ENCODE results near the gene SMPDL3B.

The SMPDL3B gene

DNA sequence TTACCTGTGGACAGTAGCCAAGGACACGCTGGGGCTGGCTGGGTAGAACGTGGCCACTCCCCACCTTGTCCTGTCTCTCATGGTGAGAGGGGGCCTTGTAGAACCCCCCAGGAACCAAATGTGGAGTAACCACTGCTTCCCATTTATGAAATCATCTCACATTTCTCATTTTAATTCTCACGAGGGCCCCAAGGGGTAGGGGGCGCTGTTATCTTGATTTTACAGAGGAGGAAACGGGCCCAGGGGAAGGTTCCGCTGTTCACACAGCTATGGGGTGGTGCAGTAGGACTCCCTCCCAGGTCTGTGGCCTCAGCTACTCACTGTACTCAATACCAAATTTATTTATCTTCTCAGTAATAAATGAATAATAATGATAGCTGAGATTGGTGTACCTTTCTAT lies 5.5 kb downstream of the SMPDL3B start:
- DNase-seq (ENCODE audit: extremely low read depth in 1 of 2, low read depth in 1 of 2) = peak in 1 of 2 donors; percentile 65

DNA sequence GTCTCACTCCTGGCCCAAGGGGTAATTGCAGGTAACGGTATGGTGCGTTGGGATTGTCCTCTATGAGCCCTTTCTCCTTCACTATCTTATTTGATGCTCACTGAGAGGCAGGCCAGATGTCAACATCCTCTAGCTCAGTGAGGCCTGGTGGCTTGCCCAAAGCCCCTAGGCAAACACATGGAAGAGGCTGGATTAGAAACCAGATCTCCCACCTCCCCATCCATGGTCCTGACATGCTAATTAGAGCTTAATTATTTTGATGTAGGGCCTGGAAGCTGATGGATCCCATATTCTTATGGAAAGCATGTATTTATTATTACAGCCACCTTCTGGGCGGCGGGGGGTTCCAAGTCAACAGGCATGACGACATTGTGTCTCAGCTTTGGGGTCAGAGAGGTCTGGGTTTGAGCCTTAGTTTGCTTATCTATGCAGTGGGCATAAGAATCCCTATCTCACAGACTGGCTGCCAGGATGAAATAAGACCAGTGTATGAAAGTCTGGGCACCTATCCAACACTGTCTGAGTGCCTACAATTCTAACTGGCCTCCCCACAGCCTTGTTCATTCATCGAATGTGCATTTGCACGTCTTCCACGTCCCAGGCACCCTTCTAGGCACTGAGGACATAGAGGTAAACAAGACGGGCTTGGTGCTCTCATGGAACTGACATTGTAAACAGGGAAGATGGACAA lies 6.2 kb downstream of the SMPDL3B start:
- no peak for DNase-seq (ENCODE audit: extremely low read depth in 1 of 2, low read depth in 1 of 2)

GRCh38 chr1:27941671-27942540 lies 7.1 kb downstream of the SMPDL3B start:
- DNase-seq (ENCODE audit: extremely low read depth in 1 of 2, low read depth in 1 of 2) = no peak

GRCh38 chr1:27945020-27945419 lies 10.2 kb downstream of the SMPDL3B start:
- DNase-seq (ENCODE audit: extremely low read depth in 1 of 2, low read depth in 1 of 2) = no peak

DNA sequence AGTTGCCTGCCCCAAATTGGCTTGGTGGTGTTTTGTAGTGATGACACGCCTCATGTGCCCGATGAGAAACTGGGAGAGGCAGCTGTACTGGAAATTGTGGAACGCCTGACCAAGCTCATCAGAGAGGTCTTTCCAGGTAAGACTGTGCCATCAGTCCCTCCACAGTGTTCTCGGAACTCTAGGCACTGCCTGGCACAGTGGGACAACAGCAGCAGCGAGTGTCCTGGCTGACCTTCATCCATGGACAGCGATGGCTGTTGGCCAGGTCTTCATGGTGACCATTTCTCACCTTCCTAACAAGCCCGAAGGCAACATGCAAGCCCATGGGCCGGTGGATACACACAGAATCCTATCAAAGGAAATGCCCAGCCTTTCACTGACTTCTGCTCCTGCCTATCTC lies 14.2 kb downstream of the SMPDL3B start:
- DNase-seq (ENCODE audit: extremely low read depth in 1 of 2, low read depth in 1 of 2) = no peak

DNA sequence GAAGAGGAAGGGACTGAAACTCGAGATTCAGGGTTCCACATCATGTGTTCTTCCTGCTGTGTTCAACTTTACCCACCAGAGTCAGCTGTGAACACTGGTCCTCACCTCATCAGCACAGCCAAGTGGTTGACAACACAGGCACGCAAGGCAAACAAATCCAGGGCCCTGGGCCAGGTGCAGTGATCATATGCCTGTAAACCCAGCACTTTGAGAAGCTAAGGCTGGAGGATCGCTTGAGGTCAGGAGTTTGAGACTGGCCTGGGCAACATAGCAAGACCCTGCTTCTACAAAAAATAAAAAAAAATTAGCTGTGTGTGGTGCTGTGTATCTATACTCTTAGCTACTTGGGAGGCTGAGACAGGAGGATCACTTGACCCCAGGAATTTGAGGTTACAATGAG lies 16.6 kb downstream of the SMPDL3B start:
- DNase-seq (ENCODE audit: extremely low read depth in 1 of 2, low read depth in 1 of 2) = no peak

GRCh38 chr1:27952147-27952546 lies 17.3 kb downstream of the SMPDL3B start:
- no peak for DNase-seq (ENCODE audit: extremely low read depth in 1 of 2, low read depth in 1 of 2)

- DNase-seq (ENCODE audit: extremely low read depth in 1 of 2, low read depth in 1 of 2) = no peak
Observed at GRCh38 chr1:27954186-27954585, 19.4 kb downstream of the SMPDL3B start.

DNA sequence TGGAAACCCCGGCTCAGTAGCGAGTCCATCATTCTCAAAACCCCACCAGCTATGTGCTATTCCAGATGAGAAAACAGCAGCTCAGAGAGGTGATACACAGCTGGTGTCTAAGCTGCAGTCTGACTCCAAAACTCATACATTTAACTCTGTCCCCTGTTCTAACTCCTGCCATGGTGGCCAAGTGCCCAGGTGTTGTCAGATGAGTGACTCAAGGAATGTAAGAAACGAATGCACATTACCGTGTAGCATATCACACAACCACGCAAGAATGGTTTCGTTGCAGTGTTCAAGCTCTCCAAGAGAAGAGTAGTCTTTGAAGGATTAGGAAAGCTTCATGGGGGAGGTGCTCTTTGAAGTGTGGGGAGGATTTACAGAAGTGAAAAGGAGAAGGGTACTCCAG lies 20.3 kb downstream of the SMPDL3B start:
- no peak for DNase-seq (ENCODE audit: extremely low read depth in 1 of 2, low read depth in 1 of 2)

DNA sequence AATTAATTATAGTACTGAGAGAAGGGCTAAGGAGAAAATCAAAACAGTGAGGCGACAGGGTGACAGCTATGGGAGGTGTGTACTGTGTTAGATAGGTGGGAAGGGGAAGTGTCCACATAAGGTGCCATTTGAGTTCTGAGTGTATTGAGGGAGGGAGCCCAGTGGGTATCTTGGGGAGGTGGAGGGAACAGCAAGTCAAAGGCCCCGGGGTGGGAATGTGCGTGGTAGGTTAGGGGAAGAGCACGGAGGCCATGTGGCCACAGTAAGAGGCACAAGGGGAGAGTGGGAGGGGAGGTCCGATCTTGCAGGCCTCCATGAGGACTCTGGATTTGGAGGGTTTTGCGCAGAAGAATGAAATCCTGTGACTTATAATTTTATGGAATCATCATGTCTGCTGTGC lies 22.0 kb downstream of the SMPDL3B start:
- DNase-seq (ENCODE audit: extremely low read depth in 1 of 2, low read depth in 1 of 2) = no peak

- DNase-seq (ENCODE audit: extremely low read depth in 1 of 2, low read depth in 1 of 2) = no peak
Observed at GRCh38 chr1:27957655-27958054, 22.9 kb downstream of the SMPDL3B start.

DNA sequence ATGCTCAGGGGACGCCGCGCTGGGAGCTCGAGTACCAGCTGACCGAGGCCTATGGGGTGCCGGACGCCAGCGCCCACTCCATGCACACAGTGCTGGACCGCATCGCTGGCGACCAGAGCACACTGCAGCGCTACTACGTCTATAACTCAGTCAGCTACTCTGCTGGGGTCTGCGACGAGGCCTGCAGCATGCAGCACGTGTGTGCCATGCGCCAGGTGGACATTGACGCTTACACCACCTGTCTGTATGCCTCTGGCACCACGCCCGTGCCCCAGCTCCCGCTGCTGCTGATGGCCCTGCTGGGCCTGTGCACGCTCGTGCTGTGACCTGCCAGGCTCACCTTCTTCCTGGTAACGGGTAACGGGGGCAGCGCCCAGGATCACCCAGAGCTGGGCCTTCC lies 23.7 kb downstream of the SMPDL3B start:
- DNase-seq (ENCODE audit: extremely low read depth in 1 of 2, low read depth in 1 of 2) = no peak

DNA sequence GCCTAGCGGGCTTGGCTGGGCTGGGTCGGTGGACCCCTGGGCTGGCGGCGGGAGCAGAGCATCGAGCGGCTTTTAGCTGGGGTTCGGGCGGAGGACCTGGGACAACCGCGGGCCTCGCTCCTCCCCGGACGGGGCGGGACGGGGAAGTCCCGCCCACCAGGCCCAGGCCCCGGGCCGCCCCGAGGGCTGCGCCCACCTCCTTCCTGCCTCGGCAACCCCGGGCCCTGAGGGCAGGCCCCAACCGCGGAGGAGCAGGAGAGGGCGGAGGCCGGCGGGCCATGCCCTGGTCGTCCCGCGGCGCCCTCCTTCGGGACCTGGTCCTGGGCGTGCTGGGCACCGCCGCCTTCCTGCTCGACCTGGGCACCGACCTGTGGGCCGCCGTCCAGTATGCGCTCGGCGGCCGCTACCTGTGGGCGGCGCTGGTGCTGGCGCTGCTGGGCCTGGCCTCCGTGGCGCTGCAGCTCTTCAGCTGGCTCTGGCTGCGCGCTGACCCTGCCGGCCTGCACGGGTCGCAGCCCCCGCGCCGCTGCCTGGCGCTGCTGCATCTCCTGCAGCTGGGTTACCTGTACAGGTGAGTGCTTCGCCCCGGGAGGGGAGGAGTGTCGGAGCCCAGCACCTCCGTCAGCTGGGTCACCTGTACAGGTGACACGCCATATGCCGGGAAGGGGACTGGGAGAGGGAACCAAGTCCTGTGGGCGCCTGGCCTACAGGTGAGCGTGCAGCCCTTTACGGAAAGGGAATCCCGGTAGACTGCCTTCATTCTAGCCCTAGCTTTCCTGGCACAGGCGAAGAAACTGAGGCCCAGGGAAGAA lies 25.2 kb downstream of the SMPDL3B start, which contains the start of gene XKR8:
Gene XKR8, plus strand, starts transcription at position 182 of the 812 bp plus-strand sequence. Its CDS starts 97 bp downstream, at position 279.
- peak; percentile 65 to 66 for DNase-seq (ENCODE audit: extremely low read depth in 1 of 2, low read depth in 1 of 2)

DNA sequence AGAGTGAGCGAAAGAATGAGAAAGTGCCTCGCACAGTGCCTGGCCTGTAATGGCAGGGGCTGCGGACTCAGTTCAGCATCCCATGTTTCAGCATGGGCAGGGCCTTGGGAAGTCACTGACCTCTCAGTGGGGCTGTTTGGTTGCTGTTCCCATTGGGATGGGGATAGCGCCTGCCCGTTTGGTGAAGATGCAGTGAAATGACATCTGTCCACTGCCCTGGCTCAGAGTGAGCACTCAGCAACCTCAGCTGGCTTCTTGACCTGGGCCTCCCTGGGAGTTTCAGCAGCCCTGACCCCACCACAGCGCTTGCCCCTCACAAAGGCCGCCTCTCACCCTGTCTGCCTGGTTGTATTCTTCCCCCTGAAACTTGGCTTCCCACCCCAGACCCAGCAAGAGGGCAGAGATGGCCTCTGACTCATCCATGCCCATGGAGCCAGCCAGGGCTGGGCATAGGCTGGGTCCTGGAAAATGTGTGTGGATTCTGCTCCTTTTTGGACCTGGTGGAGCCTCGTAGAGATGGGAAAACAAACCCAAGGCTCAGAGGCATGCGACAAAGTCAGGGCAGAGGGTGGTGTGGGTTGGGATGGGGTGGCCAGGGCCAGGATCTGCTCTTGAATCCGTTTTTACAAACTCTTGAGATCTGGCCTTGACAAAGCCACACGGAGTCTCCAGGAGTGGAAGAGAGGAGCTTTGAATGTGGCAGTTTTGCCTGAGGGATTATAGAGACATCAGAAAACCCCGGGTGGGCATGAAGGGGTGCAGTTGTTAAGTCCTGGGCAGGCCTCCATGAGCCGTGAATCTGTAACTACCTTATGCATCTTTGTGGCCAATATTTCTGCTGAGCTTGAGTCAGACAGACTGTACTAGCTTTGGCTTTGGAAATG lies 26.2 kb downstream of the SMPDL3B start:
- no peak for DNase-seq (ENCODE audit: extremely low read depth in 1 of 2, low read depth in 1 of 2)

DNA sequence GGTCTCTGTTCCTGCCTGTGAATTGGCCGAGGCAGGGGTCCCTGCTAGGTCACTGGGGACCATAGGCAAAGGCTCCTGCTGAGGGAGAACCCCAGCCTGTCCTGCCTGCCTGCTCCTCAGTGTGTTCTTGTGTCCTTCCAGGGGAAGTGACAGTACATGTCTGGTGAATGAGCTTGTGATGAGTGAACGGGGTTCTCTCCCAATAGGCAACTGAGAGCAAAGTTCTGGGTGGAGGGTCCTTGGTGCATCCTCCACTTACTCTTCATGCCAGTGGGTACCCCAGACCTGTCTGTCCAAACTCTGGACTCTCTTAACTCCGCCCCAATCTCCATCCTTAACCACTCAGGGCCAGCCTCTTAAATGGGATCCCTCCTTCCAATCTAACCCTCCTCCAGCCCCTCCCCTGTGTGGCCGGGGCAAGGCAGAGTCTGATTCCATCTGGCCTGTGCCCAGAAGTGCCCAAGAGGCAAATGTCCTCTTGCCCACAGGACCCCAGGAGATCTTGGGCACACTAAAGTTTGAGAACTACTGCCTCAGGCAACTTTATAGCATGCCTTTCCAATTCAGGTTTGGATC lies 26.9 kb downstream of the SMPDL3B start:
- no peak for DNase-seq (ENCODE audit: extremely low read depth in 1 of 2, low read depth in 1 of 2)

- DNase-seq (ENCODE audit: extremely low read depth in 1 of 2, low read depth in 1 of 2) = no peak
Observed at GRCh38 chr1:27963393-27963792, 28.6 kb downstream of the SMPDL3B start.

DNA sequence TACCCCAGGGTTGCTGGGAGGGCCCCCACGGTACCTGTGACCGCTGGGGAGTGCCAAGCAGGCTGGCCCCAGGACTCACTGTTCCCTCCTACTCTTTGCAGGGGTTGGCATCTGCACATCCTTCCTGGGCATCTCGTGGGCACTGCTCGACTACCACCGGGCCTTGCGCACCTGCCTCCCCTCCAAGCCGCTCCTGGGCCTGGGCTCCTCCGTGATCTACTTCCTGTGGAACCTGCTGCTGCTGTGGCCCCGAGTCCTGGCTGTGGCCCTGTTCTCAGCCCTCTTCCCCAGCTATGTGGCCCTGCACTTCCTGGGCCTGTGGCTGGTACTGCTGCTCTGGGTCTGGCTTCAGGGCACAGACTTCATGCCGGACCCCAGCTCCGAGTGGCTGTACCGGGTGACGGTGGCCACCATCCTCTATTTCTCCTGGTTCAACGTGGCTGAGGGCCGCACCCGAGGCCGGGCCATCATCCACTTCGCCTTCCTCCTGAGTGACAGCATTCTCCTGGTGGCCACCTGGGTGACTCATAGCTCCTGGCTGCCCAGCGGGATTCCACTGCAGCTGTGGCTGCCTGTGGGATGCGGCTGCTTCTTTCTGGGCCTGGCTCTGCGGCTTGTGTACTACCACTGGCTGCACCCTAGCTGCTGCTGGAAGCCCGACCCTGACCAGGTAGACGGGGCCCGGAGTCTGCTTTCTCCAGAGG lies 31.8 kb downstream of the SMPDL3B start:
- DNase-seq (ENCODE audit: extremely low read depth in 1 of 2, low read depth in 1 of 2) = no peak

- DNase-seq (ENCODE audit: extremely low read depth in 1 of 2, low read depth in 1 of 2) = no peak
Observed at GRCh38 chr1:27967106-27967883, 32.5 kb downstream of the SMPDL3B start.
